Stimulated activated CD8-positive, alpha-beta memory T cell treated with anti-CD3 and anti-CD28 coated beads, Interleukin-7, amount 100 ng/mL, for 24 hours (primary cell): ENCODE results near the gene DLGAP4.

Experiments used
- DNase-seq: peaks from one replicate; pipeline ENCODE4 v3.0.0-alpha.2; 2020; ENCODE audit warnings: low read depth

The DLGAP4 gene

GRCh38 chr20:36353740-36354139 lies 47.6 kb downstream of the DLGAP4 start:
- no peak for DNase-seq

- DNase-seq = no peak
Measured at GRCh38 chr20:36355469-36356171, 49.5 kb downstream of the DLGAP4 start.

GRCh38 chr20:36359668-36360406 lies 53.7 kb downstream of the DLGAP4 start:
- DNase-seq = no peak

- no peak for DNase-seq
Measured at GRCh38 chr20:36360429-36360828, 54.3 kb downstream of the DLGAP4 start.

- no peak for DNase-seq
Measured at GRCh38 chr20:36361406-36361805, 55.3 kb downstream of the DLGAP4 start.

GRCh38 chr20:36362261-36362660 lies 56.1 kb downstream of the DLGAP4 start:
- no peak for DNase-seq

- no peak for DNase-seq
Measured at GRCh38 chr20:36362978-36363713, 57.0 kb downstream of the DLGAP4 start.

- DNase-seq = no peak
Measured at GRCh38 chr20:36364506-36364905, 58.4 kb downstream of the DLGAP4 start.

GRCh38 chr20:36366623-36367369 lies 60.7 kb downstream of the DLGAP4 start:
- DNase-seq = no peak

- no peak for DNase-seq
Measured at GRCh38 chr20:36367370-36367745, 61.2 kb downstream of the DLGAP4 start.

GRCh38 chr20:36367907-36368799 lies 62.0 kb downstream of the DLGAP4 start:
- no peak for DNase-seq

GRCh38 chr20:36368869-36369268 lies 62.7 kb downstream of the DLGAP4 start:
- DNase-seq = no peak

GRCh38 chr20:36369739-36370138 lies 63.6 kb downstream of the DLGAP4 start:
- no peak for DNase-seq

GRCh38 chr20:36370991-36371790 lies 65.1 kb downstream of the DLGAP4 start:
- no peak for DNase-seq

- DNase-seq = no peak
Measured at GRCh38 chr20:36372666-36373065, 66.5 kb downstream of the DLGAP4 start.

- no peak for DNase-seq
Measured at GRCh38 chr20:36373089-36373488, 67.0 kb downstream of the DLGAP4 start.

GRCh38 chr20:36374995-36375394 lies 68.9 kb downstream of the DLGAP4 start:
- no peak for DNase-seq

GRCh38 chr20:36377348-36378326 lies 71.5 kb downstream of the DLGAP4 start:
- no peak for DNase-seq

- DNase-seq = no peak
Measured at GRCh38 chr20:36378686-36379085, 72.5 kb downstream of the DLGAP4 start.
